KMS-11 (cell line): ENCODE data around the gene SASH1.

Source experiments
- H2AFZ ChIP-seq: fragments of 200-600 bp; sonication (generic); 2 replicates; pipeline ENCODE4 v1.6.1; 2016; ENCODE audit warnings: antibody characterized with exemption, mixed run types, low read depth
- H3K27ac ChIP-seq: fragments of 200-600 bp; sonication (generic); 2 replicates; pipeline ENCODE4 v1.6.1; 2016; ENCODE audit warnings: mild to moderate bottlenecking, mixed run types
- H3K27me3 ChIP-seq: fragments of 200-600 bp; sonication (generic); 2 replicates; pipeline ENCODE4 v1.6.1; 2017; ENCODE audit warnings: mild to moderate bottlenecking, low read depth, mixed run types, moderate library complexity; ENCODE audit not compliant: insufficient read depth
- H3K36me3 ChIP-seq: fragments of 200-600 bp; sonication (generic); 2 replicates; pipeline ENCODE4 v1.6.1; 2017; ENCODE audit warnings: mild to moderate bottlenecking, mixed run types; ENCODE audit not compliant: insufficient read depth
- H3K4me1 ChIP-seq: fragments of 200-600 bp; sonication (generic); 2 replicates; pipeline ENCODE4 v1.6.1; 2016; ENCODE audit warnings: mild to moderate bottlenecking, low read depth, mixed run types; ENCODE audit not compliant: poor library complexity, severe bottlenecking
- H3K4me2 ChIP-seq: fragments of 200-600 bp; sonication (generic); 2 replicates; pipeline ENCODE4 v1.7.0; 2016; ENCODE audit warnings: mild to moderate bottlenecking, mixed run types
- H3K4me3 ChIP-seq: fragments of 200-600 bp; sonication (generic); IDR thresholded peaks from 2 replicates; pipeline ENCODE4 v1.6.1; 2017; ENCODE audit warnings: low read depth, low read length, mixed read lengths; ENCODE audit not compliant: insufficient read depth
- H3K79me2 ChIP-seq: fragments of 200-600 bp; sonication (generic); 2 replicates; pipeline ENCODE4 v1.6.1; 2016; ENCODE audit warnings: low read depth, mixed run types; ENCODE audit not compliant: insufficient read depth
- H3K9ac ChIP-seq: fragments of 200-600 bp; sonication (generic); 2 replicates; pipeline ENCODE4 v1.6.1; 2016; ENCODE audit warnings: mild to moderate bottlenecking, mixed run types
- H4K20me1 ChIP-seq: fragments of 200-600 bp; sonication (generic); 2 replicates; pipeline ENCODE4 v1.6.1; 2016; ENCODE audit warnings: mild to moderate bottlenecking, mixed run types; ENCODE audit not compliant: insufficient read depth
- CTCF ChIP-seq: fragments of 200-600 bp; sonication (generic); conservative IDR thresholded peaks from 2 replicates; pipeline ENCODE4 v1.6.1; 2017; ENCODE audit warnings: low read depth, mild to moderate bottlenecking, antibody characterized with exemption, low read length, moderate library complexity, mixed read lengths

Gene SASH1

GRCh38 chr6:148336901-148337300, 5.7 kb upstream of the SASH1 start:
- no peak for TF ChIP-seq CTCF
- H3K4me1 ChIP-seq: no peaks in the 10 kb centered on the region
- H3K9ac ChIP-seq: no peak overlapping the region

GRCh38 chr6:148339766-148340165, 2.9 kb upstream of the SASH1 start:
- Histone ChIP-seq H3K27ac (no peak overlapping the region), H2AFZ (no peak overlapping the region), H3K4me2 (no peak overlapping the region), H3K4me1 (no peaks in the 10 kb centered on the region), H3K27me3 (no peaks in the 10 kb centered on the region), H3K79me2 (no peaks in the 10 kb centered on the region), H3K4me3 (no peak overlapping the region), H4K20me1 (no peaks in the 10 kb centered on the region), H3K9ac (no peak overlapping the region), H3K36me3 (no peaks in the 10 kb centered on the region)
- no peak for TF ChIP-seq CTCF

More at GRCh38 chr6:148336901-148337300, 5.7 kb upstream of the SASH1 start:
- no peak overlapping the region for H2AFZ ChIP-seq
- H3K4me2 ChIP-seq: no peak overlapping the region
- H3K36me3 ChIP-seq: no peaks in the 10 kb centered on the region
- no peaks in the 10 kb centered on the region for H4K20me1 ChIP-seq
- H3K27ac ChIP-seq: no peak overlapping the region
- no peaks in the 10 kb centered on the region for H3K27me3 ChIP-seq
- H3K79me2 ChIP-seq: no peaks in the 10 kb centered on the region
- H3K4me3 ChIP-seq: no peak overlapping the region

- TF ChIP-seq CTCF: no peak
- H3K9ac ChIP-seq: no peak overlapping the region
- H3K27ac ChIP-seq: no peak overlapping the region
Observed at GRCh38 chr6:148340586-148341297, 1.9 kb upstream of the SASH1 start.

GRCh38 chr6:148342100-148342349, 613 bp upstream of the SASH1 start:
- no peak overlapping the region for H3K27ac ChIP-seq
- H3K4me1 ChIP-seq: no peaks in the 10 kb centered on the region
- H2AFZ ChIP-seq: no peak overlapping the region
- no peak overlapping the region for H3K4me3 ChIP-seq
- H3K27me3 ChIP-seq: no peaks in the 10 kb centered on the region
- no peaks in the 10 kb centered on the region for H3K79me2 ChIP-seq
- H3K9ac ChIP-seq: no peak overlapping the region
- H3K4me2 ChIP-seq: no peak overlapping the region
- no peaks in the 10 kb centered on the region for H3K36me3 ChIP-seq
- no peaks in the 10 kb centered on the region for H4K20me1 ChIP-seq
- TF ChIP-seq CTCF: no peak

More at GRCh38 chr6:148340586-148341297, 1.9 kb upstream of the SASH1 start:
- Histone ChIP-seq H4K20me1 (no peaks in the 10 kb centered on the region), H3K4me2 (no peak overlapping the region), H2AFZ (no peak overlapping the region), H3K36me3 (no peaks in the 10 kb centered on the region), H3K4me3 (no peak overlapping the region), H3K27me3 (no peaks in the 10 kb centered on the region), H3K79me2 (no peaks in the 10 kb centered on the region), H3K4me1 (no peaks in the 10 kb centered on the region)
